GM18499 (cell line): ENCODE measurements around the gene POLD1.

Source experiments
- ATAC-seq: cut with Tn5 transposase; IDR thresholded peaks from one replicate; pipeline ENCODE4 v1.9.1; 2021; ENCODE audit warnings: moderate number of reproducible peaks; ENCODE audit not compliant: insufficient read depth, unreplicated experiment

POLD1 gene

DNA sequence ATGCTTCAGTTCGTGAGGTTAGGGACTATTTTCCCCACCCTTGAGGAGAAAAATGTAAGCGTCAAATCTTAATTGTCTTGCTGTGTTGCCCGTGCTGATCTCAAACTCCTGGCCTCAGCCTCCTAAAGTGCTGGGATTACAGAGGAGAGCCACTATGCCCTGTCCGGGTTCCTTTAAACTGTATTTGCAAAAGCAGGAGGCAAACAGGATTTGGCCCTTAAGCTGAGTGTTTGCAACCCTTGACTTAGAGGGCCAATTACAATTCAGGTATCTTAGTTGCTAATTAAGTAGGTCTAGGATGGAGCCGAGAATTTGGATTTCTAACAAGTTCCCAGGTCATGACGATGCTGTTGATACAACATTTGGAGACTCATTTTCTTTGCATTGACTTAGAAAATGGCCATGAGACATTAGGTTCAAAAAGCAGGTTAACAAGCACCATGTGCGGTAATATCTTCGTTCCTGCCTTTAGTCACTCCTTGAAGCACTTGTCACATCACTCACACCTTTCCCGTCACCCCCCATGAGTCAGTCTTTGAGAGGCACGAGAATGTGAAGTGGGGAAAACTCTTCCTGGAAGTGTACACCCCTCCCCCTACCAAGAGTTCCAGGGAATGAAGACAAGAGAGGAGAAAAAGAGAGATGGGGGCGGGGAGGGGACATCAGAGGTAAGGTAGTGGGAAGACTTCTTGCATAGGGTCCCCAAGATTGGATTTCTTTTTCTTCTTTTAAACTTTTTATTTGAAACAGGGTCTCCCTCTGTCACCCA lies 21.3 kb upstream of the POLD1 start:
- ATAC-seq, result no peak

DNA sequence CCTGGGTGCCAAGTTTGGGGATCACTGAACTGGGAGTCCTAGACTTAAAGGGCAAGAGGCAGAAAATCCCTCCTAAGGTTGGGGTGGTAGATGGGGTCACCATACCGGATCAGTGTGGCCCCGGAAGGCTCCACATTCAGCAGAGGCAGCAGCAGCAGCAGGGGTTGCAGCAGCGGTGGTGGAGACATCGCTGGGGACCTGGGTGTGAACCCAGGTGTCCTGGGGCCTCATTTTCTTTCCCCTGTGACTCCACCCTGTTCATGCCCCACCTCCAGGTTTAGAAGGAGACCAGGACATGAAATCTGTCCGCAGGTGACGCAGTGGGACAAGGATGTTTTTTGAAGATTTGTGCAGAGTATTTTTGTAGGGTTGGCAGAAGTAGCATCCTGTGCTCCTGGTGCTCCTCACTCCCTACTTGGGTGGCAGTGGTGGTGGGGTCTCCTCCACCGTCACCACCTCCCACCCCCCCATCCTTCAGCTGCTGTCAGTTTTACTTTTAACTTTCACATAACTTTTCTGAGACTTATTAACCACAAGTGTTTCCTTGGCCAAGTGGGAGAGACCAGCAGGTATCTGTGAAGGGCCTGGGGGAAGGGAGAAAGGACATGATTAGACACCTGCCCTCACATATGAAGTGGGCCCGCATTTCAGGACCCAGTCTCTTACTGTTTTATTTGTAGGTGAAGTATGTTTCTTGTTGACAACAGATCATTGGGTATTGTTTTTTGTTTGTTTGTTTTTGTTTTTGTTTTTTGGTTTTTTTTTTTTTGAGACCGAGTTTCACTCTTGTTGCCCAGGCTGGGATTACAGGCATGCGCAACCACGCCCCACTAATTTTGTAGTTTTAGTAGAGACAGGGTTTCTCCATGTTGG lies 18.5 kb upstream of the POLD1 start, which contains the start of gene NAPSA:
Gene NAPSA, minus strand, starts transcription at position 206 of the 873 bp plus-strand sequence. Its CDS starts 18 bp downstream, at position 188.
- ATAC-seq, result no peak

DNA sequence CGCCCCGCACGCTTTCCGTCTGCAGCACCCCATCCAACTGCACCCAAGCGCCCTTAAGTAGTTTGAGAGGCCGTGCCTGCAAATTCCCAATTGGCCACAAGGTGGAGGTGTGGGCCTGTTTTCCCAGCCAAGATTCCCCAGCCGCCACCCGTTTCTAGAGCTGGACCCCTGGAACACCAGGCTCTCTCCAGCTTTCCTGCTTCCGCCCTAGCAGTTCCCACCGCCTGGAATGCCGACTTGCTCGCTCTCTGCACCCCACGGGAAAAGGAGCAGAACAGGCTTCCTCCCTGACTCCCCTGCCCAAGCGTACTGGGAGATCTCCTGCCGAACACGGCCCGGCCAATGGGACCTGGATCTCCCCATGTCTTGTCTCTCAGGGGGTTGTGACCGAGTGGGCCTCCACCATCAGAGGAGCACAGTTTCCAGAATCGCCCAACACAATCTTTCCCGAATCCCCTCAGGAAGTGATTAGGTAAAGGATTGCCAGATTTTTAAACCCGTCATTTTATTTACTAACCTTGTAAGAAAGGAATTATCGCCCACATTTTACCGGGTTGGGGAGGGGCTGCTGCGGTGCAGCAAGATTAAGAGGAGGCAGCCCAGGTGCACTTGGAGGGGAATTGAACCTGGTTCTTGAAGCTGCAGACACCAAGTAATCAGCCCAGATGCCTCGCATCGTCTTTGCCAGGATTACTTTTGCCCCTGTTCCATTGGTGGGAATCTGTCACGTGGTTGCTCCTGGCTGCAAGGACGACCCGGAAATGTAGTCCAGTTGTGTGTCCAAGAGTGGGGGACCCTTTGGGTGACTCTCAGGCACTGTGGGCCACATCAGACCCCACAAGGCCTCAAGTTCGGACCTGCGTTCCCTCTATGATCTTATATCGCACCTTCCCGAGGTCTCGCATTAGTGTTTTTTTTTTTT lies 15.2 kb upstream of the POLD1 start:
- ATAC-seq, result no peak

DNA sequence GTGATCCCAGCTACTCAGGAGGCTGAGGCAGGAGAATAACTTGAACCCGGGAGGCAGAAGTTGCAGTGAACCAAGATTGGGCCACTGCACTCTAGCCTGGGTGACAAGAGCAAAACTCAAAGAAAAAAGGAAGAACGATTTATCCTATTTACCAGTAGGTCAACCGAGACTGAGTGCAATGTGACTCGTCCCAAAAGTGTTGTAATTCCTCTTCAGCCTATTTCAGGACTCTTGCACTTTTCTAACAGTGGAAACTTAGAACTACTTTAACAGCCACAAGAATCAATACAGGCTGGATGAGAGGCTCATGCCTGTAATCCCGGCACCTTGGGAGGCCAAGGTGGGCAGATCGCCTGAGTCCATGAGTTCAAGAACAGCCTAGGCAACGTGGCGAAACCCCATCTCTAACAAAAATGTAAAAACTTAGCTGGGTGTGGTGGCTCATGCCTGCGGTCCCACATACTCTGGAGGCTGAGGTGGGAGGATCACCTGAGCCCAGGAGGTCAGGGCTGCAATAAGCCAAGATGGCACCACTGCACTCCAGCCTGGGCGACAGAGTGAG lies 12.2 kb upstream of the POLD1 start:
- ATAC-seq, result no peak

DNA sequence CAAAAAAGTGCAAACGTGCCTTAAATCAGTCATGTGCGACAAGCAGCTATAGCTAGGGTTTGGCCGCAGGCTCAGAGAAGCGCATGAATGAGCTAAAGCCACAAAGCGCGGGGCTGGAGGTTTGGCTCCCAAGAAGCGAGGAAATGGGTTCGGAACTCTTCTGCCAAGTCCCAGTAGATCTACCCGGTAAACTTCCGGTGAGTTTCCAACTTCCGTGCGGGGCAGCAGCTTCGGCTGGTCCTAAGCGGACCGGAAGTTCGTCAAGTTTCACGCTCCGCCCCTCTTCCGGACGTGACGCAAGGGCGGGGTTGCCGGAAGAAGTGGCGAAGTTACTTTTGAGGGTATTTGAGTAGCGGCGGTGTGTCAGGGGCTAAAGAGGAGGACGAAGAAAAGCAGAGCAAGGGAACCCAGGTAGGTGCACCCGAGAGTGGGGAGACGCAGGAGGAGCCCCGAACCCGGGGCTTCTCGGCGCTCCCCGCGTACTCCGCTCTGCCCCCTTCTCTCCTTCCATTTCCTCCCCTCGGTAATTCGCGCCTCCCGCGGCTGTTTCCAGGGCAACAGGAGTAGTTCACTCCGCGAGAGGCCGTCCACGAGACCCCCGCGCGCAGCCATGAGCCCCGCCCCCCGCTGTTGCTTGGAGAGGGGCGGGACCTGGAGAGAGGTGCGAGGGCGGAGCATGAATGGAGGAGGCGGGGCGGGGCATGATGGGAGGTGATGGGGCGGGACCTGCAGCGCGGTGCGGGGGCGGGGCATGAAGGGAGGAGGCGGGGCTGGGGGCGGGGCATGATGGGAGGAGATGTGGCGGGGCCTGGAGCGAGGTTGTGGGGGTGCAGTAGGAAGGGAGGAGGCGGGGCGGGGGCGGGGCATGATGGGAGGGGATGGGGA lies 7.7 kb upstream of the POLD1 start, which contains the start of gene NR1H2:
Gene NR1H2, plus strand, starts transcription at position 292 of the 885 bp plus-strand sequence. CDS start 1,149 bp downstream, outside the sequence.
- no peak for ATAC-seq

DNA sequence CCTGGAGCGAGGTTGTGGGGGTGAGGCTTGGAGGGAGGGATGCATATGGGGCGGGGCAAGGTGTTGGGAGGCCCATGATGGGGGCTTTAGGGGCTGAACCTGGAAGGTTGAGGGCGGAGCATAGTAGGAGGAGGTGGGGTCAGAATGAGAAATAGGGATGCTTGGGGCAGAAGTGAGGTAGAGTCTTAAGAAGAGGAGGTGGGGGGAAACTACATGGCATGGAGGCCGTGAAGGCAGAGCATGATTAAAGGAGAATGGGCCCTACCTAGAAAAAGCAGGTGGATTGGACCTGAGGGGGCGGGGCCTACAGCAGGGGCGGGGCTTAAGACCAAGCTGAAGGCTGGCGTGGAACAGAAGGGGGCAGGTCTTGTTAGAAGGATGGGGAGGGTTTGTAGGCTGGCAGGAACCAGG lies 7.1 kb upstream of the POLD1 start:
- no peak for ATAC-seq

DNA sequence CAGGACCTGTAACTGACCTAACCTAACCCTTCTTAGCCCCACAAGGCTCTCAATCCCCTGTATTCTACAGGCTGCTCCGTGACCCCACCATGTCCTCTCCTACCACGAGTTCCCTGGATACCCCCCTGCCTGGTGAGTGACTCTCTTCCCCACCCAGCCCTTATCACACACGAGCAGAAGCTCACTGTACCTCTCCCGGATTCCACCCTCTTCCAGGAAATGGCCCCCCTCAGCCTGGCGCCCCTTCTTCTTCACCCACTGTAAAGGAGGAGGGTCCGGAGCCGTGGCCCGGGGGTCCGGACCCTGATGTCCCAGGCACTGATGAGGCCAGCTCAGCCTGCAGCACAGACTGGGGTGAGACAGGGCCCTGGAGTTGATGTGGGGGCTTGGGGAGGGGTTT lies 6.6 kb upstream of the POLD1 start:
- ATAC-seq, result no peak

DNA sequence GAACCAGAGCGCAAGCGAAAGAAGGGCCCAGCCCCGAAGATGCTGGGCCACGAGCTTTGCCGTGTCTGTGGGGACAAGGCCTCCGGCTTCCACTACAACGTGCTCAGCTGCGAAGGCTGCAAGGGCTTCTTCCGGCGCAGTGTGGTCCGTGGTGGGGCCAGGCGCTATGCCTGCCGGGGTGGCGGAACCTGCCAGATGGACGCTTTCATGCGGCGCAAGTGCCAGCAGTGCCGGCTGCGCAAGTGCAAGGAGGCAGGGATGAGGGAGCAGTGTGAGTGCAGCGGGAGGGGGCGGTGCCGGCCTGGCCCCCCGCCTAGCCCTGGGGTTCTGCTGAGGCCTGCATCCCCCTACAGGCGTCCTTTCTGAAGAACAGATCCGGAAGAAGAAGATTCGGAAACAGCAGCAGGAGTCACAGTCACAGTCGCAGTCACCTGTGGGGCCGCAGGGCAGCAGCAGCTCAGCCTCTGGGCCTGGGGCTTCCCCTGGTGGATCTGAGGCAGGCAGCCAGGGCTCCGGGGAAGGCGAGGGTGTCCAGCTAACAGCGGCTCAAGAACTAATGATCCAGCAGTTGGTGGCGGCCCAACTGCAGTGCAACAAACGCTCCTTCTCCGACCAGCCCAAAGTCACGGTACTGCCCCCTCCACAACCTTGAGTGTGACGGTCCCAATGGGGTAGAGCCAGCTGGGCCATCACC lies 5.8 kb upstream of the POLD1 start:
- ATAC-seq, result no peak

DNA sequence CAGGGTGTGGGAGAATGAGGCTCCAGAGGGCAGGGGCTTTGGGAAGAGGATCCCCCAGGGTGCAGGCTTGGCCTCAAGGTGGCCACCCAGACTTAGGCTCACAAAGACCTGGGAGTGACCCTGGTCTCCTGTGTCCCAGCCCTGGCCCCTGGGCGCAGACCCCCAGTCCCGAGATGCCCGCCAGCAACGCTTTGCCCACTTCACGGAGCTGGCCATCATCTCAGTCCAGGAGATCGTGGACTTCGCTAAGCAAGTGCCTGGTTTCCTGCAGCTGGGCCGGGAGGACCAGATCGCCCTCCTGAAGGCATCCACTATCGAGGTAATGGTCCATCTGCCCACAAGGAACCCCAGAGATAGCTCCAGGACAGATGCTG lies 5.3 kb upstream of the POLD1 start:
- ATAC-seq, result no peak

DNA sequence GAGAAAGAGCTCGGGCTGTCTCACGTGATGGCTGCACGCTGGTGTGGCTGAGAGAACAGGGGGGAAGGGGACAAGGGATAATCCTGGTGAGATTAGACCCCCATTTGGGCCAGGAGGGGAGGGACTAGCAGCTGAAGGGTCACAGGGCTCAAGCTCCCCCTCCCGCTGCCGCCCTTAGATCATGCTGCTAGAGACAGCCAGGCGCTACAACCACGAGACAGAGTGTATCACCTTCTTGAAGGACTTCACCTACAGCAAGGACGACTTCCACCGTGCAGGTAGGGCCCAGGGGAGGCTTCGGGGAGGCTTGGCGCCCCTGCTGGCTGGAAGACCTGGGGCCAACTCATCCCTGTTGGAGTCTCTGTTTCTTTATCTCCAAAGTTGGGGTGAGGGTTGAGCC lies 4.5 kb upstream of the POLD1 start:
- no peak for ATAC-seq

DNA sequence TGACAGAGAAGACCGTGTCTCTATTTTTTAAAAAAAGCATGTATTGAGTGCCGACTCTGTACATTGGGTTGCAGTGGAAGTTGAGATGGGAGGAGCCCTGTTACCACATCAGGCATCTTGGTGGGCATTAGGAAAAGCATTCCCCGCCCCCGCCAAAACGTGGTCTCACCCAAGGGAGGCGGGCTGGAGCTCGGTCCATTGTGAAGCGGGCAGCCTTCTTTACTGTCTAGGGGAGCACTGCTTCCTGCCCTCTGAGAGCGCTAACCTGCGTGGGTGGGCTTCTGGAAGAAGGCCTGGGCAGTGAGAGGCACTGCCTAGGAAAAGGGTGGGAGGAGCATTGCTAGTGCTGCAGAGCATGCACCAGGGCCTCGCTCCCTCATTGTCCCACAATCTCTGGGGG lies 4.0 kb upstream of the POLD1 start:
- ATAC-seq, result no peak

DNA sequence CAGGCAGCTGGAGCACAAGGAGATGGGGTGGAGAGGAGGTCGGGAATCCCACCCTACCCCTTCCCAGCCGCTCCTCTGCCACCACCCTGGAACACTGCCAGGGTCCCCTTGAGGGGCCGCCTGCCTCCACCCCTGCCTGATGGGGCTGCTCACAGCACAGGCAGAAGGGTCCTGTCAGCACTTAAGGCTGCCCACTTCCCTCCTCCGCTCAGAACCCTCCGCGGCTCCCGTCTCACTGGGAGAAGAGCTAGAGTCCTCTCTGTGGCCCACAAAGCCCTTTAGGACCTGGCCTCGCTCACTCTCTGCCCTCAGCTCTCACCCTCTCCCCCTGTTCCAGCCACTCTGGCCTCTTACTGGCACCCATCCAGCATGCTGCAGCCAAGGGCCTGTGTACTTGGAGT lies 3.4 kb upstream of the POLD1 start:
- no peak for ATAC-seq

DNA sequence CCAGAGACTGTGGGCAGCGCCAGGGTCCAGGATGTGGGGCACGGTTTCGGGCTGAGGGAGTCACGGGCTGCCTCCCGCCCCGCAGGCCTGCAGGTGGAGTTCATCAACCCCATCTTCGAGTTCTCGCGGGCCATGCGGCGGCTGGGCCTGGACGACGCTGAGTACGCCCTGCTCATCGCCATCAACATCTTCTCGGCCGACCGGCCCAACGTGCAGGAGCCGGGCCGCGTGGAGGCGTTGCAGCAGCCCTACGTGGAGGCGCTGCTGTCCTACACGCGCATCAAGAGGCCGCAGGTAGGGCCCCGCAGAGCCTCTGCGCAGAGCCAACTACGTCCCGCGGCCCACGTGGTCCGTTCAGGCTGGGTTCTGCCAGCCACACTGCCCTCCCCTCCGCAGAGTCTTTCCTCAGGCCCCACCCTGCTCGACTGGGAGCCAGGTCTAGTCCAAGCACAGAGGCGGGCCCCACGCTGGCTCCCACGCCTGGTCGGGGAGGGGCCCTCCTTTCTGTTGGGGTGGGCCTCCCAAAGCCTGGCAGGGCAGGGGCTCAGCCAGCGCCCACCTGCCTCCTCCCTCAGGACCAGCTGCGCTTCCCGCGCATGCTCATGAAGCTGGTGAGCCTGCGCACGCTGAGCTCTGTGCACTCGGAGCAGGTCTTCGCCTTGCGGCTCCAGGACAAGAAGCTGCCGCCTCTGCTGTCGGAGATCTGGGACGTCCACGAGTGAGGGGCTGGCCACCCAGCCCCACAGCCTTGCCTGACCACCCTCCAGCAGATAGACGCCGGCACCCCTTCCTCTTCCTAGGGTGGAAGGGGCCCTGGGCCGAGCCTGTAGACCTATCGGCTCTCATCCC lies 2.0 kb upstream of the POLD1 start:
- ATAC-seq, result no peak

DNA sequence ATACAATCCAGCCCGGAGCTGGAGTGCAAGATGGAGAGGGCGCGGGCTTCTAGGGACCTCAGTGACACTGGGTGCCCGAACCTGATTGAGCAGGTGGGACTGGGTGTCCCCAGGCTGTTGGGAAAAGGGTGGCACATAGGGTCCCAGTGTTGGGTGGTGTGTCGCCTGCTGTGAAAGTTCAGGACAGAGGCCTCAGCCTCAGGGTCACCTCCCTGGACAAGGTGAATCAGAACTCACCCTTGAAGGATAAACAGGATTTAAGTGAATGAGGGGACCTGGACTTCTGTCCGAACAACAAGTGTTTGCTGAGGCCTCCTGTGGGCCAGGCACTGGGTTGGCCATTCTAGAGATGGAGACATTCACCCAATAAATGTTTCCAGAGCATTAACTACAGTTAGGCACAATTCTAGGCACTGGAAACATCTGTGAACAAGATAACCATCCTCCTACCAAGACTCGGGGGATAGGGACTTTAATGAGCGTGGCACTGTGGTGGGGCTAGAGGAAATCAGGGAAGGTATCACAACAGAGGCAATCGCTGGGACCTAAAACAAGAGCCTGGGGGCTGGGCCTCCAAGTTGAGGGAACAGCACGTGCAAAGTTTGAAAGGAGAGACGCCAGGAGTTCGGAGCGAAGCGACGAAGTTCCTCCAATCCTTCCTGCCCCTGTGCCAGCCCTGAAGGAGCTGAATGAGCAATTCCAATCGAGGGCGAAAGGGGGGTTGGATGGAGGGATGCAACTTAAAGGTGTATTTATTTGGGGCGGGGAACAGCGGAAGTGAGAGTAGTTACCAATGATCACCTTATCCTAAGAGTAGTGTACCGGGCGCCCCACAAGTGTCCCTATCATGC lies 921 bp upstream of the POLD1 start:
- ATAC-seq, result no peak

DNA sequence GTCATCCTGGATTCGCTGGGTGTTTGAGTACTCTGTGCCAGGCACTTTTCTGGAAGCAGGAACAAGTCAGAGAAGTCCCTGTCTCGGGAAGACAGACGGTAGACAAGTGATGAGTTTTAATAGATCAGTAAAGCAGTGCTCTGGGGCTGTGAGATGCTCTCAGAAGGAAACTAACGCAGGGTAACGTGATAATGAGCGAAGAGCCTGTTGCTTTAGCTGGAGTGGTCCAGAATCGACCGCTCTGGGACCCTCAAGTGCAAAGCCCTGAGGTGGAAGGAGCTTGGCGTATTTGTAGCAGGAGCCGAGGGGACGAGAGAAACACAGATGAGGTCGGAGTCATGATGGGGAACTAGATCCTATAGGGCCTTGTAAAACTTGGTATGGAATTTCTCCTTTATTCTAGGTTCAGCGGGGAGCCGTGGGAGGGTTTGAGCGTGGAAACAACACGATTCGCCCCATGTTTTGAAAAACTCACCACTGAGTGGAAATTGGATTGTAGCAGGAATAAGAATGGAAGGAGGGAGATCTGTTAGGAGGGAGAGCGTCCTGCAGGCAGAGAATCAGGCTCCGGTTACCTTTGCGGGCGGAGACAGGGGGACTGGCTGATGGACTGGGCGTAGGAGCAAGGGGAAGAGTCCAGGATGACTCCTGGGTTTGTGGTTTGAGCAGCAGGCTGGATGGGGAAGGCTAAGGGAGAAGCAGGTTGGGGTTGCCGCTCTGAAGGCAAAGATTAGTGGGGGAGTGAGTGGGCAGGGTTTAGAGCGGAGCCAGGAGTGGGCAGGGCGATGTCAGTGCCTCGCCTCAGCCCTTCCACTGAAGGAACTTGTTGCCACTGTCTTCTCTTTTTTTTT lies 763 bp downstream of the POLD1 start:
- no peak for ATAC-seq
